GM18520 (cell line): ENCODE measurements around the gene FAM53A.

Experiments
- ATAC-seq: cut with Tn5 transposase; IDR thresholded peaks from one replicate; pipeline ENCODE4 v1.9.1; 2021; ENCODE audit not compliant: unreplicated experiment

The FAM53A gene

DNA sequence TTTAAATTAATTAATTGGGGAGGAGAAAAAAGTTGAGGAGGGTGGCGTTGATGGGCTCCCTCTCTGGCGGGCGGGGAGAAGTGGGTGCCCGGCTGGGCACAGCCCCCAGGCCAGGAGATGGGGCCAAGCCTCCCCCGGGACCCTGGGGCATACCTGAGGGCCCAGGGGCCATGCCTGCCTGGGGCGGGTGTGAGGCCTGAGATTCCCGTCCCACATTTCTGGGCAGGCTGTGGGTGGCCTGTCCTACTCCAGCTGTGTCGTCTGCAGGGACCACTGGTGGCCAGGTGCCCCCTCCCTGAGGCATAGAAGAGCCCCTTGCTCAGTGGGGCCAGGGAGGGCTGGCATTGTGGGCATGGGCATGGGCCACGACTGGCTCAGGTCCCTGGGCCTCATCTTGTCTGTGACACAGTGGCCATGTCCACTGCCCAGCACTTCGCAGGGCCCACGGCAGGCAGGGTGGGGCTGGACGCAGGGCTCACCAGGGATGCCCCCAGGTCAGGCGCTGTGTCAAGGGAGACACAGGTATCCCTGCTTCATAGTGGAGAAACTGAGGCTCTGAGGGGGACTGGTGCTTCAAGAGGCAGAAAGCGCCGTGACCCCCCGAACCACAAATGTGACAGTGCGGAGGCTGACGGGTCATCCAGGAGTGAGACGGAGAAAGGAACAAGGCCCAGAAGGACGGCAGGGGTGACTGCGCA is 60.1 kb downstream of the FAM53A start:
- no peak for ATAC-seq

DNA sequence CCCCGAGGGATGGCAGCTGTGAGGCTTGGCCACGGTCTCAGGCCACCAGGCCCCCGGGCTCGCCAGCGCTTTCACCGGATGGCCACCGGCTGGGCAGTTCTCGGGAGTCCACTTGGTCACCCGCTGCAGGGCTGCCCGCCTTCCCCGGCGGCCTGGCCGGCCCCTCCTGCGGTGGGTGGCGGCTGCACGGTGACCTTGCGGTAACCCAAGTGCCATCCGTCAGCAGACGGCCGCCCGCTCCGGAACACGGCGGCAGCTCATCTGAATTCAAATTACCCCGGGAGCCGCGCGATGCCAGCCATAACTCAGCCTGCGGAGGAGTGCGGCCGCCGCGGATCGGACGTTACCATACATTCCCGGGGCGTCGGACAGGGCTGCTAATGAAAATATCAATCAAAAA is 60.7 kb downstream of the FAM53A start:
- no peak for ATAC-seq

DNA sequence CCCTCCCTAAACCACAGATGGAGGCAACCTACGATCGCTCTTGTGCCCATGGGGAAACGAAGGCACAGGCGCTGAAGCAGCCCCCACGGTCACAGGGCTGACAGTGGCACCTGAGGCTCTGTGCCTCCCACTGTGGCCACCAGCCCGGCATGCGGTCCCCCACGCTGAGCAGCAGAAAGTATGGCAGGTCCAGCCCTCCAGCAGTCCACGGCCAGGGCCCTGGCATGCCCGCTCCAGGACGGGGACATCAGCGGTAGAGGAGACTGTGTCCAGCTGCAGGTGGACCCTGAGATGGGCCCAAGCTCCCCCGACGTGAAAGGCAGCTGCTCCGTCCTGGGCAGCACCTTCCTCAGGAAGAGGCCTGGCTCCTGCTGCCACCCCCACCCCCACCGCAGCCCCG is 61.2 kb downstream of the FAM53A start:
- no peak for ATAC-seq

DNA sequence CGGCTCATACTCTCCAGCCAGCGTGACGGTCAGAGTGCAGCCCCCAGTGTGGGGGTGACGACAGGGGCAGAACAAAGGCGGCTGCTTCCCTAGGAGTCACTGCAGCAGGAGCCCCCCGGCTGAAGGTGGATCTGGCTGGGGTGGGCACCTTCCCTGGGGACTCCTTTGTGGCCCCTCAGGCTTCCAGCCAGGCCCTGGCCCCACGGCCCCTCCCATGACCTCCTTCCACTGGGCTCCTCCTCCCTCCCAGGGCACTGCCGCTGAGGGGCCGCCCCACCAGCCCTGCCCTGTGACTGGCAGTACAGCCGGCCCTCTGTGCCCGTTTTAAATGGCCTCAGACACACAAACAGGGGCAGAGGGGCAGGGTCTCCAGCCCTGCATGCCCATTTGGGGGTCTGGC is 61.9 kb downstream of the FAM53A start:
- ATAC-seq = no peak

DNA sequence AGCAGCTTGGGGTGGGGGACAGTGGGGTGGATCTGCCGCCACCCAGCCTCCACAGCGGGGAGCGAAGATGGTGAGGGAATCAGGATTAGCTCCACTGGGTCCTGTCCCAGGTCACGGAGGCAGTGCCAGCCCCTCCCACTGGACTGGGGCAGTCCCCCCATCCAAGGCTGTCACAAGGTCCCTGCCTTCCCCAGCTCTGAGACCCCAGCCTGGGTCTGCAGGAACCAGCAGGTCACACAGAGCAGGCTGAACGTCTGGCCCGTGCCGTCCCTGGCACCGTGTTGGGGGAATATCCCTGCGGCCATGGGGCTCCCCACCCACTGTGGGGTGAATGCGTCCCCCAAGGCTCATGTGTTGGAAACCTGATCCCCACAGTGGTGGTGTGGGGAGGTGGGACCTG is 62.6 kb downstream of the FAM53A start:
- no peak for ATAC-seq

DNA sequence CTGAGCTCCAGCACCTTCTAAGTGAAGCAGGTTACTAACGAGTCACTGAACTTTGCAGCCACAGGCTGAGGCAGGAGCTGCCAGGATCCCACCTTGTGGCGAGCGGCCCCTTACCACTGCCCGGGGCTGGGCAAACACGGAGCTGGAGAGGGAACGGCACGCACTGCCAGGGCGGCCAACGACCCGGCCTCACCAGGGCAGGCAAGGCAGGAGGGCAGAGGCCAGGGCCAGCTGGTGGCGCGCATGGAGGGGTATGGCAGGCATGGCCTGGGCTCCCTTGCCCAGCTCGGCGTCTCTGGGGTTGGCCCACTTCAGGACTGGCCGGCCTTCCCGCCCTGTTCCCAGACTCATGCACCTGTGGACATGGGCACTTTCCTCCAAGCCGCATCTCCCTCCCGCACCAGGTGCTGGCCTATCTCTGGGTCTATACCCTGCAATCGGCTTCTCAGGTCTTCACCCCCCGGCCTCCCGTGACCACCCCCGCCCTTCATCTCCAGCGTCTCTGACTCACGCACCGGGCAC is 64.9 kb downstream of the FAM53A start:
- no peak for ATAC-seq

DNA sequence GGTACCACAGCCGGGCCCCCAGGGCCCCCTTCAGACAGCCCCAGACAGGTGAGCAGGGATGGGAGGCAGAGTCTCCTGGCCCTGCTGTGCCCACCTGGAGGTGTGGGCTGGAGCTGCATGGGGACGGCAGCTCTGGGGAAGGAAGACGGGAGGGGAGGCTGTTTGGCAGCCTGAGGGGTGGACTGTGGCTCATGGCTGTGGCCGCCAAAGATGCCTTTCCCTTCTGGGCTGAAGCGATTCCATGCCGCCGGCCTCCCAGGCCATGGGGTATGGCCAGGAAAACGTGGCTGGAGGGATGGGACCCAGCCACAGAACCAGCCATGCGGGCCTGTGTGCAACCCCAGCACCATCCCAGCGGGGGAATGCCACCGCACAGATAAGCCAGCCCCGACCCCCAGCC is 65.7 kb downstream of the FAM53A start:
- no peak for ATAC-seq

DNA sequence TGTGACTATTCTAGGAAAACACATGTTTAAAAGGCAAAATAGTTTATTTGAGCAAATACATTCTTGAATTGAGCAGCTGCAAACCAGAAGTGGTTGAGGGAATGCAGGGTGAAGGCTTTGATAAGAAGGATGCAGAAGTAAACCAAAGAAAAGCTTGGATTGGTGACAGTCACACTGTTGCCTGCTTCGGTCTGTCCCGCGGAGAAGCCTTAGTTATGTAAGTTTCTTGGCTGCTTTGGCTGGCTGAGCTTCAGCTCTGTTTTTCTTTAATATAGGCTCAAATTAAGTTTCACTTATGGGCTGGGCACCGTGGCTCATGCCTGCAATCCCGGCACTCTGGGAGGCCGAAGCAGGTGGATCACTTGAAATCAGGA is 67.6 kb downstream of the FAM53A start:
- ATAC-seq = no peak

DNA sequence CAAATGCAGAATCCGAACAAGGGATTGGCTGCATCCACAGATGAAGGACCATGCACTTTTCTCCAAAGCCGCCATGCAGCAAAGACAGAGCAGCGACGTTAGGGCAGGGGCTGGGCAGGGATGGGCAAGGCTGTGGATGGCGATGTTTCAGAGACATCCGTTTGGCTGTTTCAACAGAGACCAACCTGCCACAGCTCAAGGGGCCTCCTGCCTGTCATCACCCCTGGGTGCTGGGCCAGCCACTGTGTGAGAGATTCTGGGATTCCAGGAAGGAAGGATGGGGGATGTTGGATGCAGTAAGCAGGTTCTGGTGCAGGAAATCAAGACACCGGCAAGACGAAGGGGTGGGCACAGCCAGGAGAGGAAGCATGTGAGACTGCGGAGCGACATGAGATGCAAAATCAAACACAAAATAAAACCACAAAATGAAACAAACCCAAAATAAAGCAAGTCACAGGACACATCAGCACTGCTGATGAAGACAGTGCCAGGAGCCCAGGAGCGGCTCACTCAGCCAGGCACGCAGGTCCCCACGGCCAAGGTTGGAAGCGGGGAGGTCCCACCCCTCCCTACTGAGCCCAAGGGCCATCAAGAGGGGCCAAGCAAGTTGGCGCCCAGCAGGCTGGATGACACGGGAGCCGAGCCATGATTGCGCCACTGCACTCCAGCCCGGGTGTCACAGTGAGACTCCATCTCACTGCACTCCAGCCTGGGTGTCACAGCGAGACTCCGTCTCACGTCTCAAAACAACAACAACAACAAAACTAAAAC is 68.1 kb downstream of the FAM53A start:
- no peak for ATAC-seq

DNA sequence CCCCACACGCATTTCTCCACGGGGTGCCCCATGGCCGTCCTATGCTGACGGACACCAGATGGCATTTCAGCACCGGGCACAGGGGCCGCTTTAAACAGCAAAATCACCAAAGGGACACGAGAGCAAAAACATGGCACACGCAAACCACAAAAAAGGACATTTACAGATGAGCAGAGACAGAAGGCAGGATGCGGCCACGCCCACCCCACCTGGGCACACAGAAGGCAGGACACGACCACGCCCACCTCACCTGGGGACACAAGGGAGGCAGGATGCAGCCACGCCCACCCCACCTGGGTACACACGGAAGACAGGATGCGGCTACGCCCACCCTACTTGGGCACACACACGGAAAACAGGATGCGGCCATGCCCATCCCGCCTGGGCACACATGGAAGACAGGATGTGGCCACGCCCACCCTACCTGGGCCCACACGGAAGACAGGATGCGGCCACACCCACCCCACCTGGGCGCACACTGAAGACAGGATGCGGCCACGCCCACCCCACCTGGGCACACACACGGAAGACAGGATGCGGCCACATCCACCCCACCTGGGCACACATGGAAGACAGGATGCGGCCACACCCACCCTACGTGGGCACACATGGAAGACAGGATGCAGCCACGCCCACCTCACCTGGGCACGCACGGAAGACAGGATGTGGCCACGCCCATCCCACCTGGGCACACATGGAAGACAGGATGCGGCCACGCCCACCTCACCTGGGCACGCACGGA is 69.1 kb downstream of the FAM53A start:
- no peak for ATAC-seq

DNA sequence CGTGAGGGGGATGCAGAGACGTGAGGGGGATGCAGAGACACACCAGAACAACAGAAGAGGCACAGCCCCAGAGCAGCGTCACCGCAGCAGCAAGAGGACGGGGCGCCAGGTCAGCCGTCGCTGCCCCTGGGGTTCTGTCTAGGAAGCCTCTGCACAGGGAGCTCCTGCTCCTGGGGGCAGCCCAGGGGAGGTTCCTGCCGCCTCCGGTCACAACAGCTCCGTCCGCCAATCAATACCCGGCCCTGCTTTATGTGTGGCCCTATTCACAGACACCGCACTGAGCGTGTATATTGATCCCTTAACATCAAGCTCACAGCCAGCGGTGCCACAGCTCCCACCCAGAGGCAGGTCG is 69.6 kb downstream of the FAM53A start:
- no peak for ATAC-seq

DNA sequence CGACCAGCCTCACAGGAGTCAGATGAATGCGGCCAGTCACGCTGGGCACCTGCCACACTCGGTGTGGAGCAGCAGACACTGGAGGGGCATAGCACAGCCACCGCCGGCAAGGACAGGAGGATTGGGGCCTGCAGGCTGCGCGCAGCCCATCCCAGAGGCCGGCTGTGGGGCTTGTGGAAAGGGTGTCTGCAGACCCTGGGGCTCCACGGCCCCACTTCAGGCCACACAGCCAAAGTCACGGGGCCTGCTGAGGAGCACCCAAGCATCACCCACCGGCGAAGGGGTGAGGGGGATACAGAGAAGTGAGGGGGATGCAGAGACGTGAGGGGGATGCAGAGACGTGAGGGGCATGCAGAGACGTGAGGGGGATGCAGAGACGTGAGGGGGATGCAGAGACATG is 70.1 kb downstream of the FAM53A start:
- no peak for ATAC-seq

DNA sequence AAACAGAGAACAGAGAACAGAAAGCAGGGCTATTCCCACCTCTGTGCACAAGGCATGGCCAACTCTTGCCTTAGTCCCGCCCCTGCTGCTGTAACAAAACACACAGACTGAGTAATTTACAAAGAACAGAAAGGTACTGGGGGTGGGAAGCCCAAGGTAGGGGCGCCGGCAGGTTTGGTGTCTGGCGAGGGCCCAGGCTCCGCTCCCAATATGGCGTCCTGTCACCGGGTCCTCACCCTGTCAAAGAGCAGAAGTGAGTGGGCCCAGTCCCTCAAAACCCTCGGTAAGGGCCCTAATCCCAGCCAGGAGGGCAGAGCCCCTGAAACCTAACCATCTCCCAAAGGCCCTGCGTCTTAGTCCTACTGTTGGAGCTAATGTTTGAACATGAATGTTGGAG is 71.0 kb downstream of the FAM53A start:
- no peak for ATAC-seq

DNA sequence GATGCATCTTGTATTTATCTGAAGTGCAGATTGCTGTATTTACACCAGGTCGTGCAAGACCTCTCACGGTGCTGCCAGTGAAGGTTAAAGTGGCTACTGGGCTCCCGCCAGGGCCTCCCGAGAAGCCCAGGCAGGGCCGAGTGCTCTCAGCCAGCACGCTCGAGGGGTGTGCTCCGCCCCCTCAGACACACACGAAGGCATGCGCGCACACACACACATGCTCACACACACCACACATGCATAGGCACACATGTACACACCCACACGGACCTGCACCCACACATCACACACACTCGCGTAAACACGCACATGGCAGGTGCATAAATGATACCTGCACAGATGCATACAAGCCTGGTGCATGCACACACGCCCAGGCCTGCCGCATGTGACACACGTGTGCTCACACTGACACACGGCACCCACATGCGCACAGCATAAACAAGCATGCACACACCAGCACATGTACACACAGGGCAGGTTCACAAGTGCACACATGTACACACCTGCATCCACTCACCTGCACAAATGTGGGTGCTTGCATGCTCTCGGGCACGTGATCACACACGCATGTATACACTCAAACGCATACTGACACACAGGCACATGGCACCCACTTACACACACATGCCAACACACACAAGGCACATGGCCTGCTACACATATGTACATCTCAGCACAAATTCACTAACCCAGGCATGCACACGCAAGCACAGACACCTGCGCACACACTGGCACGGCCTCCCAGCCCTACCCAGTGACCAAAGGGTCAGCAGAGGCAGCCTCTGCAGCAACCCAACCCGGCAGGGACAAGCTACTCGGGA is 71.6 kb downstream of the FAM53A start:
- no peak for ATAC-seq

DNA sequence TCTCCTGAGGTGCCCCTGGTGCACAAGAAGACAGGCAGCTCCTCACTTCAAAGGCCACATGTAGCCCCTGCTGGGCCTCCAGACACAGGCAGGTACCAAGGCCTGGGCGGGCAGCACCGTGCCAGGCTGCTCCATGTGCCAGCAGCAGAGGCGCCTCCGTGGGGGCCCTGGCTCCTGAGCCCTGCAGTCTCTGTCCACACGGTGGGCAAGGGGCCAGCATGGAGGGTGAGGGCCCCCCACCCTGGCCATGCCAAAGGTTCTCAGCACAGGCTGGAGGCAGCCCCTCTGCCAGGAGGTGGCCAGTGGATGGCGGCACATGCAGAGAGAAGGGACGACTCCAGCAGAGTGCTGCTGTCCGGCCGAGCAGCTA is 72.6 kb downstream of the FAM53A start:
- ATAC-seq = no peak

DNA sequence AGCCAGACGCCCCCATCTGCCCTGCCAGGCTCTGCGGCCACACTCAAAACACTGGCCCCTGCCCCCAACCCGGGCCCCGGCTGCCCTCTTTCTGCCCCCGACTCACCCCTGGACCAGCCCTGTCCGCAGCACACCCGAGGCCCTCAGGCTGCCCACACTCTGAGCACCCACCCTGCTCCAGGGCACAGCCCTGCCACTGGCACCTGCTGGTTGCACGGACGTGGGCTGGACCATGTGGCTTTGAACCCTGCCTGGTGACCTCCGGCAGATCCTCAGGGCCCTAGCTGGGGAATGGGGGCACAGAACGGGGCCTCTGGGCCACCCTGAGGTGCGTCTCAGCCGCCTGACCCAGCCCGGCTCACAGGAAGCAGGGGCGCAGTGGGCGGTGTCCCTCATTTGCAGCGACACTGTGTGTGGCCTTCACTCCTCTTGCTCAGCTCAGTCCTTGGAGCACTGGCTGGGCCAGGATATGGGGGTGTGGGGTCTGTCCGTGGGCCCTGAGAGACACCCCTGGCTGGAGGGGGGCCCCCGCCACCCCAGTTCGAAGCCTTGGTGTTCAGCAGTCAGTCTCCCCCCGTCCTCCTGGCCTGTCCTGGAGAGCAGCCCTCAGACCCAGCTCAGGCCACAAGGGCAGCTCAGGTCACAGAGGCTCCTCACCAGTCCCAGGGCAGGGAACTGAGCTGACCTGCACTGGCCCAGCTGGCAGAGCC is 73.2 kb downstream of the FAM53A start:
- no peak for ATAC-seq

DNA sequence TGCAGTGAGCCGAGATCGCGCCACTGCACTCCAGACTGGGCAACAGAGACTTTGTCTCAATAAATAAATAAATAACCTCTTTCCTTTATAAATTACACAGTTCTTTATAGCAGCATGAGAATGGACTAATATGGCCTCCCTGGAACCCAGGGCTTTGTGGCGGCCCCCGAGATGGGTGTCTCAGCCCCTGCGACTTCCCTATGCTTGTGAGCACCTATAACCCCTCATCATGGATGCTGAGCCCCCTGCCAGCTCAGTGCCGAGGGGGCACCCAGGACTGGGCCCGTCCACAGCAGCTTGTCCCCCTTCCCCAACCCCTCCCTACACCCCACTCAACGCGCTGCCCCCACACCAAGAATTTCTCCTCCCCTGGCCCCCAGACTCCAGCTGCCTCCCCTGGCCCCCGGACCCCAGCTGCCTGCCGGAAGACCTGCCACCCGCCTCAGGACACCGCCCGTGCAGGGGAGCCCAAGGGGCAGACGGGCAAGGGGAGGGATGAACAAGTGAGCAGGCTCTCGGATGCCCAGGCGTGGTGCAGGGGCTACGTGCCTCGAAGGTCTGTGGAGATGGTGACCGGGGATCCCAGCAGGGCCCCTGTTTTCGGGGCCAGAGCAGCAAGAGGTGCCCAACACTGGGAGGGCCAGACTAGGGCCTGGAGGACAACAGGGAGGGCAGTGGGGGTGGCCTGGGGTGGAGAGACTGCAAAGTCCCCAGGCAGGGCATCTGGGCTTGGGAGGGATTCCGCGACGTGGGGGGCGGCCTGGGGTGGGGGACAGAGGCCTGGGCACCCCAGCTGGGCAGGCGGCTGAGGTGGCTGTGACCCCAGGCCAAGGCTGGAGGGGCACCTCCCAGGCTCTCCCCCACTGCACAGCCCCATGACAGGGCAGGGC is 74.0 kb downstream of the FAM53A start:
- ATAC-seq = no peak

DNA sequence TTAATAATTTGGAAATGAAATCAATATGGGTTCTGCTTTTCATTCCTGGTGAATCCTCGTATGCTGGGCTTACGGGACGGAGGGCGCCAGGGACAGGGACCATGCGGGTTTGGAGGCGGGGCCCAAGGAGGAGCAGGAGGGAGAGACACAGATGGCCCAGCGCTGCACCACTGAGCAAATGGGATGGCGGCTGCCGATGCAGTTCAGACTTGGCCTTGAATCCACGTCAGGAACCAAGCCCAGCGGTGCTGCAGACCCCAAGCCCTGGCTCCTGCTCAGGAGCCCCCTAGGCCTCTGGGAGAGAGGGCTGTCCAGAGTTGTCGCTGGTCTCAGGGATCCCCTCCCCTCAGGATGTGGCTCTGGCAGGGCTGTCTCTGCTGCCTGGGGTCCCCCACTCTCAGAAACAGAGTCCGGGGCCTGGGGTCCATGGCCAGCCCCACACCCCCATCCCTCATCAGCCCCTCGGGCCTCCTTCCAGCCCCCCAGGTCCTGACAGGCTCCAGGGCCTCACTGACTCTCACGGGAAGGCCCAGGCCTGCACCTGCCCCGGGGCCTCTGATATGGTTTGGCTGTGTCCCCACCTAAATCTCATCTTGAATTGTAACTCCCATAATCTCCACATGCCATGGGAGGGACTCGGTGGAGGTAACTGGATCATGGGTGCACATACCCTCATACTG is 75.2 kb downstream of the FAM53A start:
- no peak for ATAC-seq

DNA sequence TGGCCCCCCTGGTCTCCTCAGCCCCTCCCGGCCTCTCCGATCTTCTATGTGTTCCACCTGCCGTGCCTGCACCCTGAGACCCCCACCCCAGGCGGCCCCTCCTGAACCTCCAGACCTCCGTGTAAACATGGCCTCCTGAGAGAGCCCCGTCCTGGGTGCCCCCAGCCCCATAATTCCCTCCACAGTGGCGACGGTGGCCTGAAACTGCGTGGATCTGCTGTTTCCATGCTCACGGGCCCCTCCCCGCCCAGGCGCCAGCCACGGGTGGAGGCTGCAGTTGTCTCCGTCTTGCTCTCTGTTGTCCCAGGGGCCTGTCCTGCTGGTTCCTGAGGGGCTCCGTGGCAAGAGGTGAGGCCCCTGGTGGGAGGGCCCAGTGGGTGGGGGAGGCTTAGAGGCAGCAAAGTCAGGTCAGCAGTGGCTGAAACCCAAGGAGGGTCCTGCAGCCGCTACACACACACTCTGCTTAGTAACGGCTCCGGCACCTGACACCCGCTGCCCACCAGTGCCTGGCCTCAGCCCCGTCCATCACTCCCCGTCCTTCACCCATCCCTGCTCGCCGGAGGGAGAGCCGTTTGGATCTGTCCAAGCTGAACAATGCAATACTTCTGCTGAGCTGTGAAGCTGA is 75.8 kb downstream of the FAM53A start:
- no peak for ATAC-seq
